Measurements from ENCODE around the gene PIM3.

The PIM3 gene

DNA sequence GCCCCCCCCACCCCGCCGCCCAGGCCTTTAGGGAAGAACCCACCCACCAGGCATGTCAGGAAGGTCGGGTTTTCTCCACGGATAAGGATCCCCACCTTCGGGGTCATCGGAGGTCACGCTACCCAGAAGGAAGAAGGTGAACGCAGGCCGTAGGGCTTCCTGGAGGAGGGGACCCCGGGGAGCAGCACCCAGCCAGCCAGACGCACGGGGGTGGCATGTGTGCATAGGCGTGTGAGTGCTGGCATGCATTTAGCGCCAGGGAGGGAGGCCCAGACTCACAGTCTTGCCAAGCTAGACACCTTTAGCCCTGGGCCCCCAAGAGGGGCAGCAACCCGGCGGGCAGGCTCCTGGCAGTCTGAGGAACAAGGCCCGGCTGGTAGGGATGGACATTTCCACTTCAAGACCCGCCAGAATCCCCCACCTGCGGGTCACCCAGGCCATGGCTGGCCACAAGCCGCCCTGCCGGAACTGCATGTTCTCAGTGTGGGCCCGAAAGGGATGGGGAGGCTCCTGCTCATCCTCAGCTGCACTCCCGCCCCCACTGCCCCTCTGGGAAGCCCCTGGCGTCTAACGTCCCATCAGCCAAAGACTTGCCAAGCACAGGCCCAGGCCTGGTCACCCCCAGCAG lies 16.7 kb upstream of the PIM3 start:
- no peak for DNase-seq

- DNase-seq, result no peak
Observed at GRCh38 chr22:49944399-49944891, 16.1 kb upstream of the PIM3 start.

DNA sequence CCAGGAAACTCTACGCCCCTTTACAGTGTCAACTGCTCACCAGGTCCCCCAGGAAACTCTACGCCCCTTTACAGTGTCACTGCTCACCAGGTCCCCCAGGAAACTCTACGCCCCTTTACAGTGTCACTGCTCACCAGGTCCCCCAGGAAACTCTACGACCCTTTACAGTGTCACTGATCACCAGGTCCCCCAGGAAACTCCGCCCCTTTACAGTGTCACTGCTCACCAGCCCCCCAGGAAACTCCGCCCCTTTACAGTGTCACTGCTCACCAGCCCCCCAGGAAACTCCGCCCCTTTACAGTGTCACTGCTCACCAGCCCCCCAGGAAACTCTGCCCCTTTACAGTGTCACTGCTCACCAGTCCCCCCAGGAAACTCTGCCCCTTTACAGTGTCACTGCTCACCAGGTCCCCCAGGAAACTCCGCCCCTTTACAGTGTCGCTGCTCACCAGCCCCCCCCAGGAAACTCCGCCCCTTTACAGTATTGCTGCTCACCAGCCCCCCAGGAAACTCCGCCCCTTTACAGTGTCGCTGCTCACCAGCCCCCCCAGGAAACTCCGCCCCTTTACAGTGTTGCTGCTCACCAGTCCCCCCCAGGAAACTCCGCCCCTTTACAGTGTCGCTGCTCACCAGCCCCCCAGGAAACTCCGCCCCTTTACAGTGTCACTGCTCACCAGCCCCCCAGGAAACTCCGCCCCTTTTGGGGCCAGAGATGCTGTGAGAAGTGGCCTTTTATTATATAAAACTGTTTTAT lies 15.4 kb upstream of the PIM3 start:
- peak in 1 of 2 donors; percentile 28 for DNase-seq

DNA sequence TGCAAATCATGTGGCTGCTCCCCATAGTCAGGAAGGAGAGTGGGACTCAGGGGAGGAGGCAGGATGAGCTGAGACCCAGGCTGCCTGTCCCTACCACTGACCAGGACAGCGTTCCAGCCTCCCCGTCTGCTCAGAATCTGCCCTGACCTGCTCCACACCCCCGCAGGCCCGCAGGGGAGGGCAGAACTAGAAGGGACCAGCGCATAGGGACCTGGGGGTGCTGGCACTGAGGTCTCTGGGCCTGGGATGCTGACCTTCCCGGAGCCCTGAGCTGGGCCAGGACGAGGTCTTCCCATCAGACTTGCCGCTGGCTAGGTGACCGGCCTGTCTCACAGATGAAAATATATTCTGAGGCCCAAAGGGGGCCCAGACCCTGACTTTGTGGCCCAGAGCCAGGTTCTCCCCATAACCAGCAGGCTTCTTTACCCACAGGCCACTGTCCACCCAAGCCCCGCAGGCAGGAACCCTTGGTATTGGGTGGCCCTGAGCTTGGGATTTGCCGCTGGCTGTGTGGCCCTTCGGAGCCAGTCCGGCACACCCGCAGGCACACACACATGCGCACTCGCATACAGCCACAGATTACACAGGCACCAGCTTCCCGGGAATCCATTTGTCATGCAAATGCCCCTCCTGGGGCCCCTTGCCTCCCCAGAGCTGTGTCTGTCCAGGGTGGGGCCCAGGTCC lies 13.8 kb upstream of the PIM3 start:
- DNase-seq, result no peak

DNA sequence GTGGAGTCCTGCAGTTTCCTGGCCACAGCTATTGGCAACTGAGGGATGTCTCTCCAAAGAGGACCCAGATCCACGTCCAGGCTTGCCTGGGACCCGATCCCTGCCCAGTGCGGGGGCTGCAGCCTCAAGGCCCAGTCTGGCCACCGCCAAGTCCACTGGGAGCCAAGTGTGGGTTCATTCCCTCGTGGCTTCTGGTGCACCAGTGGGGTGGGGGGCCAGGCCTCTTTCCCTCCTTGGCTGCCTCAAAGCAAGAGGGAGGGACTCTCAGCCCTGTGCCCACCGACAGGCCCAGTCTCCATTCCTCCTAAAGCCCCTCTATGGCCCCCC lies 13.3 kb upstream of the PIM3 start:
- no peak for DNase-seq

DNA sequence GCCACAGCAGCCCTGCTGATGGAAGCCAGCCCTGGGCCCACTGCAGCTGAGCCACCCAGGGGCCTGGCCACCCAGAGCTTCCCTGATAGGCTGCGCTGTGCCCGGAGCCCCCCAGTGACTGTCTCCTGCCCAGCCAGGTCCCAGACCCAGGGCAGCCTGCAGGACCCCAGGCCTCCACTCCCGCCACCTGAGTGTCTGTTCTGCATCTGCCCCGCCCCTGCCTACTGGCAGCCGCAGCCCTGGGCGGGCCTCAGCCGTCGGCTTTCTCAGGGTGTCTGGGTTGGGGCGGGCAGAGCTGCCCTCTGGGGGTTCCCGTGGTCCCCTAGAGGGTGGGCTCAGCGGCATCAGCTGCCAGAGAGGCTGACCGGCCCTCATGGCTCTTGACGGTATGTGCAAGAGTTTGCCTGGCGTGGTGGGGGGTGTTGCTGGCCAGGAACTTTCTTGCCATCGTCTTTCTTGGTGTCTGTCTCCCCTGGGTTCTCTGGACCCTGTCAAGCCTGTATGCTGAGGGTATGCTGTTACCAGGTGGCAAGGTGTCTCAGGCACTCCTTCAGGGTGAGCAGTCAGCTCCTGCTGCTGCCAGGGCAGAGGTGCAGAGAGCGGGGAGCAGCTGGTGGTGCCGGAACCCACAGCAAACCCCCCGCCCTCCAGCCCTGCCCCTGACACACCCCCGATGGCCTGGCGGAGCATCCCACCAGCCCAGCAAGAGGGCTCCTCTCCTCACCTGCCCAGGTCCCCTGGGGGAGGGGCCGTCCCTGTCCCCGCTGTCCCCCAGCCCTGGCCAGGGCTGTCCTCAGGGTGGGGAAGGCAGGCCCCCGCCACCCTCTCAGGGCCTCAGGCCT lies 12.2 kb upstream of the PIM3 start:
- DNase-seq, result no peak

GRCh38 chr22:49948958-49949913 lies 11.3 kb upstream of the PIM3 start:
- DNase-seq, result no peak

- DNase-seq, result no peak
Observed at GRCh38 chr22:49949914-49950292, 10.7 kb upstream of the PIM3 start.

GRCh38 chr22:49950396-49950994 lies 10.1 kb upstream of the PIM3 start:
- DNase-seq, result no peak

DNA sequence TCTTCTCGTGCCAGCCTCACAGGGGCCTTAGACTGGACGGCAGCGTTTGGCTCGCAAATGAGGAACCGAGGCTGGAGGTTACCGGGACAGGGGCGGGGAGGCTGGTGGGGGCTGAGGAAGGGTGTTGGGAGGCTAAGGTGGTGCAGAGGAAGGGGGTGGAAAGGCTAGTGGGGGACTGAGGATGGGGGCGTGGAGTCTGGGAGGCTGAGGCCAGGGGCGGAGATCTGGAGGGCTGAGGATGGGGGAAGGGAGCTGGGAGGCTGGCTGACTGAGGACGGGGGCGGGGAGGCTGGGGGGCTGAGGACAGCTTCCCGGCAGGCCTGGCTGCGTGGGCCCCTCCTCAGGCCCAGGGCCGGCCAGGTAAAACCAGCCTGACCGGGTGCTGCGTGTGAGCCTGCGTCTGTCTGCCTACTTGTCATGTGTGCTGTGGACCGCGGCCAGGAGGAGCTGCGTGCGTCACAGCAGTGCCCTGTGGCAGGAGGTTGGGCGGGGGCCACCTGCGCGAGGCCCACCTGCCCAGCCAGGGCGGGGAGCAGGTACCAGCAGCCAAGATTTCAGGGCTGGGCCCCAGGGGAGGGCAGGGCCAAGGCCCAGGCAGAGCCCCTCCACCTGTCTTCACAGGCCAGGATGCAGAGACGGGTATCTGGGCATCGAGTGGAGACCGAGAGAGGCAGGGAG lies 9.4 kb upstream of the PIM3 start:
- DNase-seq, result peak; percentile 26 to 54

DNA sequence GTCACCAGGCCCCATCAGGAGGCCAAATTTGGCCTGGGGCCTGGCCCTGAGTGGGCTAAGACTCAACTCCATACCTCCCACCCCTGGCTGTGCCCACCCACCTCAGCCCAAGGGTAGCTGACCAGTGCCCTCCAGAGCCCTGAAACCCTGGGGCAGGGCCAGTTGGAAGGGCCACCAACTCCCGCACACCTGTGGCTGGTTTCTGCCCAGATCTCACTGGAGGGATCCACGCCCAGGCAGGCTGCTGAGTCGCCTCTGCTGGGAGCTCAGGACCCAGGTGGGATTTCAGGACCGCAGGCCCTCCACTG lies 8.9 kb upstream of the PIM3 start:
- no peak for DNase-seq

- DNase-seq, result no peak
Observed at GRCh38 chr22:49951986-49952896, 8.3 kb upstream of the PIM3 start.

- DNase-seq, result peak in 1 of 2 donors; percentile 25
Observed at GRCh38 chr22:49953027-49953679, 7.4 kb upstream of the PIM3 start.

GRCh38 chr22:49953680-49954344 lies 6.8 kb upstream of the PIM3 start:
- DNase-seq, result no peak

GRCh38 chr22:49954354-49954753 lies 6.2 kb upstream of the PIM3 start:
- DNase-seq, result no peak

DNA sequence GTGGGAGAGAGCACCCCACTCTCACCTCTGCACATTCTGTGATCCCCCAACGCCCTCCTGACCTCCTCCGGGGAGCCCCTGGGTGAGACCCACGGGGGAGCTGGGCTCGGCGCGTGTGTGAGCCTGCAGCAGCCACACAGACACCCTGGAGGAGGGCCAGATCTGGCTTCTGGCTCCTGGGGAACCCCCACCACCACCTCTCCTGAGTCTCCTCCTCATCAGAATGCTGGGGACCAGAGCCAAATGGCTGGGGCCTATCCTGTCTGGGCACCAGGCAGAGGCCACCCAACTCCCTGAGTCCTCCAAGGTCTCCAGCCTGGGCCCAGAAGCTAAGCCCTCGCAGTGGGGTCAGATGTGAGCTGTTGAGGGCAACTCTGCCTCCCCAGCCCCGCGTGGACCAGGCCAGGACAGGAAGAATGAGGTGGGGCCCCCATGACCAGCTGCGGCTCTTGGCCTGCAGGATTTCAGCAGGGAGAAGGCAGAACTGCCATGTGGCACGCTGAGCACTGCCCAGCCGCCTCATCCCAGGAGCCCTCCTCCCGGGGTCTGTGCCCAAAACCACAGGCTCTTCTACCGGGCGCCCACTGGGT lies 5.5 kb upstream of the PIM3 start:
- no peak for DNase-seq

- no peak for DNase-seq
Observed at GRCh38 chr22:49955581-49956417, 4.8 kb upstream of the PIM3 start.

Measured in inflammatory macrophage (primary cell).